Erythroblast (primary cell): ENCODE measurements around the gene MTF2.

Source experiments
- GATA1 ChIP-seq: IDR thresholded peaks from 2 replicates; pipeline ENCODE4 v1.6.1; 2011; ENCODE audit warnings: low read depth, mild to moderate bottlenecking, control low read depth, low read length, moderate library complexity
- POLR2A ChIP-seq: IDR thresholded peaks from 2 replicates; pipeline ENCODE4 v1.6.1; 2011; ENCODE audit warnings: mild to moderate bottlenecking, low read length

- no peak for TF ChIP-seq GATA1
- no peak for TF ChIP-seq POLR2A
Observed at GRCh38 chr1:93034397-93034796, 44.7 kb upstream of the MTF2 start.
